Liver (tissue), 9 donors: ENCODE measurements around the gene ANXA9. TPM values are rescaled to one million over a fixed set of nuclear protein-coding genes. Genes with fewer than 3 reads are reported as not detected.
A peak's percentile ranks its signal among the peaks of the same experiment; 100 is the strongest.

Source experiments
- DNase-seq: peaks from one replicate; pipeline ENCODE4 v3.0.0-alpha.2; 2017; ENCODE audit warnings: low spot score
- H3K27ac ChIP-seq, 2 donors: one replicate each; pipeline ENCODE4 v1.7.0; 2013; ENCODE audit warnings: inconsistent platforms in 2 of 2, low read length in 2 of 2, control low read depth in 1 of 2, low read depth in 1 of 2, mild to moderate bottlenecking in 1 of 2
- H3K27me3 ChIP-seq, 4 donors: one replicate each; pipeline versions ENCODE4 v1.6.1 to v1.7.0; 2013; ENCODE audit warnings: low read length in 3 of 4, inconsistent platforms in 1 of 4, mild to moderate bottlenecking in 1 of 4, moderate library complexity in 1 of 4; ENCODE audit not compliant: control insufficient read depth in 4 of 4, insufficient read depth in 4 of 4
- H3K36me3 ChIP-seq, 4 donors: one replicate each; pipeline versions ENCODE4 v1.6.1 to v1.7.0; 2013; ENCODE audit warnings: low read length in 3 of 4, mild to moderate bottlenecking in 3 of 4, low read depth in 1 of 4, moderate library complexity in 1 of 4; ENCODE audit not compliant: control insufficient read depth in 4 of 4, insufficient read depth in 3 of 4
- H3K4me1 ChIP-seq, 4 donors: one replicate each; pipeline versions ENCODE4 v1.6.1 to v1.7.0; 2013; ENCODE audit warnings: low read length in 3 of 4, mild to moderate bottlenecking in 3 of 4, moderate library complexity in 1 of 4; ENCODE audit not compliant: control insufficient read depth in 4 of 4, insufficient read depth in 4 of 4
- H3K4me3 ChIP-seq, 3 donors: one replicate each; pipeline versions ENCODE4 v1.6.1 to v1.7.0; 2013; ENCODE audit warnings: low read length in 3 of 3, control low read depth in 1 of 3, low read depth in 1 of 3, mild to moderate bottlenecking in 1 of 3
- H3K9ac ChIP-seq, 2 donors: one replicate each; pipeline ENCODE4 v1.7.0; 2013; ENCODE audit warnings: low read length in 2 of 2, mild to moderate bottlenecking in 2 of 2, moderate library complexity in 2 of 2, control low read depth in 1 of 2, low read depth in 1 of 2
- H3K9me3 ChIP-seq, 4 donors: one replicate each; pipeline versions ENCODE4 v1.6.1 to v1.7.0; 2013; ENCODE audit warnings: low read length in 3 of 4; ENCODE audit not compliant: control insufficient read depth in 4 of 4
- EGR1 ChIP-seq, 2 donors: IDR thresholded peaks; 2 replicates each; pipeline ENCODE4 v1.6.1; 2016 to 2018; ENCODE audit warnings: antibody characterized with exemption in 2 of 2, low read depth in 2 of 2
- FOXA2 ChIP-seq: IDR thresholded peaks from 2 replicates; pipeline ENCODE4 v1.6.1; 2016; ENCODE audit warnings: antibody characterized with exemption
- GABPA ChIP-seq, 2 donors: IDR thresholded peaks in 1 of 2; conservative IDR thresholded peaks in 1 of 2; 2 replicates each; pipeline ENCODE4 v1.6.1; 2016; ENCODE audit warnings: antibody characterized with exemption in 2 of 2, mild to moderate bottlenecking in 1 of 2, moderate library complexity in 1 of 2
- HNF4A ChIP-seq, 2 donors: conservative IDR thresholded peaks; 2 replicates each; pipeline ENCODE4 v1.6.1; 2016; ENCODE audit warnings: antibody characterized with exemption in 2 of 2, mild to moderate bottlenecking in 2 of 2
- JUND ChIP-seq, 2 donors: IDR thresholded peaks; 2 replicates each; pipeline ENCODE4 v1.6.1; 2016; ENCODE audit warnings: antibody characterized with exemption in 2 of 2
- RAD21 ChIP-seq, 2 donors: IDR thresholded peaks; 2 replicates each; pipeline ENCODE4 v1.6.1; 2016; ENCODE audit warnings: antibody characterized with exemption in 2 of 2, mild to moderate bottlenecking in 2 of 2
- SP1 ChIP-seq: IDR thresholded peaks from 2 replicates; pipeline ENCODE4 v1.6.1; 2018; ENCODE audit warnings: antibody characterized with exemption, mild to moderate bottlenecking
- TAF1 ChIP-seq: conservative IDR thresholded peaks from 2 replicates; pipeline ENCODE4 v1.6.1; 2016; ENCODE audit warnings: antibody characterized with exemption, mild to moderate bottlenecking
- WGBS: extraction: QIAGEN DNeasy Blood & Tissue Kit; methylation state at CpG from one replicate; pipeline ENCODE4 v1.1.7; 2013; 5-methylcytosine and 5-hydroxymethylcytosine counted together
- polyA plus RNA-seq, 2 donors: library from polyadenylated mRNA; stranded (reverse) in 1 of 2; unstranded in 1 of 2; fragments of 200-250 nt in 1 of 2; fragments of >200 nt in 1 of 2; fragmentation: Nextera tagmentation in 1 of 2; extraction: Ambion mirVana in 1 of 2; gene quantifications; one replicate each; pipeline versions ENCODE4 v1.2.1 to v1.2.3, GENCODE V29; 2013 to 2015
- total RNA-seq, 2 donors: library from RNA; depleted of rRNA; stranded (reverse); fragments of >200 nt; gene quantifications; one replicate each; pipeline ENCODE4 v1.2.3, GENCODE V29; 2014
- TF ChIP-seq, protein P1 (sequence below): fragments of 150-350 bp; IDR thresholded peaks from 2 replicates; pipeline ENCODE4 v1.5.1; 2017; ENCODE audit warnings: improper control_type of control experiment, low read depth, low read length; ENCODE audit not compliant: missing input control
- TF ChIP-seq, protein P2 (sequence below): IDR thresholded peaks from 2 replicates; pipeline ENCODE4 v1.6.1; 2016; ENCODE audit warnings: antibody characterized with exemption
- TF ChIP-seq, protein P3 (sequence below): IDR thresholded peaks from 2 replicates; pipeline ENCODE4 v1.6.1; 2016; ENCODE audit warnings: antibody characterized with exemption
- TF ChIP-seq, protein P4 (sequence below): IDR thresholded peaks from 2 replicates; pipeline ENCODE4 v1.6.1; 2016; ENCODE audit warnings: antibody characterized with exemption
- donor health status: healthy.
- donor health status: healthy.
- donor health status: healthy.
- donor health status: healthy.
- donor health status: healthy.

ANXA9 gene
- total and polyA plus RNA-seq, 4 donors = 7.5 to 24.0 (median 17.0) TPM

DNA sequence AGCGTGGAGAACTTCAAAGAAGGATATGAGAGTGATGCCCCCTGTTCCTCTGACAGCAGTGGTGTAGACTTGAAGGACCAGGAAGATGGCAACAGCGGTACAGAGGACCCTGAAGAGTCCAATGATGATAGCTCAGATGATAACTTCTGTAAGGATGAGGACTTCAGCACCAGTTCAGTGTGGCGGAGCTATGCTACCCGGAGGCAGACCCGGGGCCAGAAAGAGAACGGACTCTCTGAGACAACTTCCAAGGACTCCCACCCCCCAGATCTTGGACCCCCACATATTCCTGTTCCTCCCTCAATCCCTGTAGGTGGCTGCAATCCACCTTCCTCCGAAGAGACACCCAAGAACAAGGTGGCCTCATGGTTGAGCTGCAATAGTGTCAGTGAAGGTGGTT, 21.4 kb upstream of the ANXA9 start:
- DNase-seq = no peak
- H3K9ac ChIP-seq = no peak overlapping the region
- no peaks in the 10 kb centered on the region for H3K27me3 ChIP-seq
- no peak overlapping the region for H3K4me3 ChIP-seq
- no peak overlapping the region for H3K27ac ChIP-seq
- H3K4me1 ChIP-seq = peaks cover 0 to 5% (median 2%) of the 10 kb centered on the region in 4 donors
- WGBS = 98% methylated on average over 7 of the region's 7 CpGs
- TF ChIP-seq, protein P1, sequence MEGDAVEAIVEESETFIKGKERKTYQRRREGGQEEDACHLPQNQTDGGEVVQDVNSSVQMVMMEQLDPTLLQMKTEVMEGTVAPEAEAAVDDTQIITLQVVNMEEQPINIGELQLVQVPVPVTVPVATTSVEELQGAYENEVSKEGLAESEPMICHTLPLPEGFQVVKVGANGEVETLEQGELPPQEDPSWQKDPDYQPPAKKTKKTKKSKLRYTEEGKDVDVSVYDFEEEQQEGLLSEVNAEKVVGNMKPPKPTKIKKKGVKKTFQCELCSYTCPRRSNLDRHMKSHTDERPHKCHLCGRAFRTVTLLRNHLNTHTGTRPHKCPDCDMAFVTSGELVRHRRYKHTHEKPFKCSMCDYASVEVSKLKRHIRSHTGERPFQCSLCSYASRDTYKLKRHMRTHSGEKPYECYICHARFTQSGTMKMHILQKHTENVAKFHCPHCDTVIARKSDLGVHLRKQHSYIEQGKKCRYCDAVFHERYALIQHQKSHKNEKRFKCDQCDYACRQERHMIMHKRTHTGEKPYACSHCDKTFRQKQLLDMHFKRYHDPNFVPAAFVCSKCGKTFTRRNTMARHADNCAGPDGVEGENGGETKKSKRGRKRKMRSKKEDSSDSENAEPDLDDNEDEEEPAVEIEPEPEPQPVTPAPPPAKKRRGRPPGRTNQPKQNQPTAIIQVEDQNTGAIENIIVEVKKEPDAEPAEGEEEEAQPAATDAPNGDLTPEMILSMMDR = no peak
- TF ChIP-seq, protein P2, sequence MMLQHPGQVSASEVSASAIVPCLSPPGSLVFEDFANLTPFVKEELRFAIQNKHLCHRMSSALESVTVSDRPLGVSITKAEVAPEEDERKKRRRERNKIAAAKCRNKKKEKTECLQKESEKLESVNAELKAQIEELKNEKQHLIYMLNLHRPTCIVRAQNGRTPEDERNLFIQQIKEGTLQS = no peak
- TF ChIP-seq SP1 (no peak), JUND (IDR thresholded peaks at IDR 0.05) (no peak), EGR1 (IDR thresholded peaks at IDR 0.05; ENCODE audit: low read depth in 2 of 2) (no peak), FOXA2 (no peak), RAD21 (IDR thresholded peaks at IDR 0.05) (no peak), GABPA (IDR thresholded peaks at IDR 0.05 in 1 of 2, conservative IDR thresholded peaks at IDR 0.05 in 1 of 2) (no peak)
- no peaks in the 10 kb centered on the region for H3K9me3 ChIP-seq
- peaks cover 10 to 50% (median 45%) of the 10 kb centered on the region in 4 donors for H3K36me3 ChIP-seq

DNA sequence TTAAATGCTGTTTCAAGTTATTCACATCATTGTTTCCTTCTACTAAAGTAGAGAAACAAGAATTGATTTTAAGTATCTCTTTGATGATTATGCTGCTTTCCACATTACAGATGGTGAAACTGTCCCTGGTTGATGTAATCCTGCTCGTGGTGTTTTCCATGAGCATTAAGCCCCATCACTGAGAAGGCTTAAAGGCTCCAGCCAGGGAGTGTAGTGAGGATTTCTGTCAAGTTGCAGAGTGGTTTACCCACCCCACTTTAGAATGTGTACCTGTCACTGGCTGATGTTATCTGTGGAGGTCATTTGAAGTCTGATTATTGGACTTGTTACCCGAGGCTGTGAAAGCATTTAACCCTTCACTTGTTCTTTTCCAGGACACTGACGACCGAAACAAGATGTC, 20.3 kb upstream of the ANXA9 start:
- no peak overlapping the region for H3K27ac ChIP-seq
- TF ChIP-seq HNF4A (conservative IDR thresholded peaks at IDR 0.05) (peak; percentile 17 to 40), SP1 (no peak), RAD21 (IDR thresholded peaks at IDR 0.05) (no peak), TAF1 (no peak)
- TF ChIP-seq, protein P1 = no peak
- TF ChIP-seq, protein P3, sequence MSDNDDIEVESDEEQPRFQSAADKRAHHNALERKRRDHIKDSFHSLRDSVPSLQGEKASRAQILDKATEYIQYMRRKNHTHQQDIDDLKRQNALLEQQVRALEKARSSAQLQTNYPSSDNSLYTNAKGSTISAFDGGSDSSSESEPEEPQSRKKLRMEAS = no peak
- TF ChIP-seq, protein P2 = no peak
- TF ChIP-seq, protein P4, sequence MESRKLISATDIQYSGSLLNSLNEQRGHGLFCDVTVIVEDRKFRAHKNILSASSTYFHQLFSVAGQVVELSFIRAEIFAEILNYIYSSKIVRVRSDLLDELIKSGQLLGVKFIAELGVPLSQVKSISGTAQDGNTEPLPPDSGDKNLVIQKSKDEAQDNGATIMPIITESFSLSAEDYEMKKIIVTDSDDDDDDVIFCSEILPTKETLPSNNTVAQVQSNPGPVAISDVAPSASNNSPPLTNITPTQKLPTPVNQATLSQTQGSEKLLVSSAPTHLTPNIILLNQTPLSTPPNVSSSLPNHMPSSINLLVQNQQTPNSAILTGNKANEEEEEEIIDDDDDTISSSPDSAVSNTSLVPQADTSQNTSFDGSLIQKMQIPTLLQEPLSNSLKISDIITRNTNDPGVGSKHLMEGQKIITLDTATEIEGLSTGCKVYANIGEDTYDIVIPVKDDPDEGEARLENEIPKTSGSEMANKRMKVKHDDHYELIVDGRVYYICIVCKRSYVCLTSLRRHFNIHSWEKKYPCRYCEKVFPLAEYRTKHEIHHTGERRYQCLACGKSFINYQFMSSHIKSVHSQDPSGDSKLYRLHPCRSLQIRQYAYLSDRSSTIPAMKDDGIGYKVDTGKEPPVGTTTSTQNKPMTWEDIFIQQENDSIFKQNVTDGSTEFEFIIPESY = no peak
- no peaks in the 10 kb centered on the region for H3K9me3 ChIP-seq
- peaks cover 19 to 61% (median 56%) of the 10 kb centered on the region in 4 donors for H3K36me3 ChIP-seq
- H3K9ac ChIP-seq = no peak overlapping the region
- WGBS = 52% methylated on average over 4 of the region's 4 CpGs
- no peaks in the 10 kb centered on the region for H3K27me3 ChIP-seq
- H3K4me3 ChIP-seq = no peak overlapping the region
- DNase-seq = no peak
- peaks cover 0 to 8% (median 2%) of the 10 kb centered on the region in 4 donors for H3K4me1 ChIP-seq
